ENCODE results near the gene CEMIP.

GRCh38 chr15:80866936-80867335 lies 87.8 kb downstream of the CEMIP start:
- TF ChIP-seq CTCF (IDR thresholded peaks at IDR 0.05) (no peak), POLR2A (IDR thresholded peaks at IDR 0.05) (no peak)
